HepG2 (cell line): ENCODE results near the gene NSF.

Source experiments
- BRCA1 ChIP-seq: sonication (generic); formaldehyde crosslinking; IDR thresholded peaks from 2 replicates; pipeline ENCODE4 v1.4.0; 2020; ENCODE audit warnings: missing genetic modification reagents
- CHD2 ChIP-seq: IDR thresholded peaks from 2 replicates; pipeline ENCODE4 v1.6.1; 2011; ENCODE audit warnings: low read depth, low read length, improper control_type of control experiment
- EZH2 ChIP-seq: conservative IDR thresholded peaks from 2 replicates; pipeline ENCODE4 v1.6.1; 2012; ENCODE audit warnings: mild to moderate bottlenecking, low read depth, low read length, moderate library complexity
- FOXA3 ChIP-seq: IDR thresholded peaks from 2 replicates; pipeline ENCODE4 v1.6.1; 2016; ENCODE audit warnings: missing genetic modification reagents, missing compliant biosample characterization
- HINFP ChIP-seq: sonication (generic); formaldehyde crosslinking; IDR thresholded peaks from 2 replicates; pipeline ENCODE4 v1.4.0; 2020; ENCODE audit warnings: low read depth, mild to moderate bottlenecking, missing genetic modification reagents
- MYPOP ChIP-seq: sonication (generic); formaldehyde crosslinking; IDR thresholded peaks from 2 replicates; pipeline ENCODE4 v1.8.1; 2023; ENCODE audit warnings: mild to moderate bottlenecking, moderate library complexity, missing genetic modification reagents
- RFX5 ChIP-seq: IDR thresholded peaks from 2 replicates; pipeline ENCODE4 v1.6.1; 2011; ENCODE audit warnings: low read depth, low read length, improper control_type of control experiment
- U2AF2 ChIP-seq: fragments of 200-400 bp; formaldehyde crosslinking; IDR thresholded peaks from 2 replicates; pipeline ENCODE4 v1.6.1; 2017; ENCODE audit warnings: low read depth, mild to moderate bottlenecking, low read length
- ZNF235 ChIP-seq: sonication (generic); formaldehyde crosslinking; IDR thresholded peaks from 2 replicates; pipeline ENCODE4 v1.8.1; 2023; ENCODE audit warnings: mild to moderate bottlenecking, missing genetic modification reagents, borderline replicate concordance
- ZNF629 ChIP-seq: sonication (generic); formaldehyde crosslinking; conservative IDR thresholded peaks from 2 replicates; pipeline ENCODE4 v1.5.0; 2020; ENCODE audit warnings: missing genetic modification reagents
- ZNF776 ChIP-seq: sonication (generic); formaldehyde crosslinking; IDR thresholded peaks from 2 replicates; pipeline ENCODE4 v1.4.0; 2020; ENCODE audit warnings: mild to moderate bottlenecking, missing genetic modification reagents

- no peak for TF ChIP-seq ZNF776
- no peak for TF ChIP-seq ZNF235 (CRISPR knock-in tag)
- TF ChIP-seq EZH2, result no peak
- no peak for TF ChIP-seq CHD2
- TF ChIP-seq FOXA3 (CRISPR knock-in tag), result no peak
- no peak for TF ChIP-seq U2AF2
- no peak for TF ChIP-seq HINFP (CRISPR knock-in tag)
- TF ChIP-seq ZNF629 (CRISPR knock-in tag), result no peak
- TF ChIP-seq MYPOP (CRISPR knock-in tag), result no peak
- no peak for TF ChIP-seq BRCA1 (CRISPR knock-in tag)
- no peak for TF ChIP-seq RFX5
Measured at GRCh38 chr17:46796084-46796483, 205.6 kb downstream of the NSF start.
